GM19452 (cell line): ENCODE results near the gene TMEM117.
"Not testable (repeated sequence)": the region's sequence is repeated elsewhere in the genome, so short reads cannot be mapped to it uniquely, and the experiment has no call there.

Experiments
- ATAC-seq: cut with Tn5 transposase; IDR thresholded peaks from one replicate; pipeline ENCODE4 v1.9.1; 2021; ENCODE audit not compliant: unreplicated experiment

TMEM117 gene

GRCh38 chr12:43840338-43840737 lies 4.5 kb downstream of the TMEM117 start:
- no peak for ATAC-seq

- no peak for ATAC-seq
Observed at GRCh38 chr12:43841253-43841652, 5.4 kb downstream of the TMEM117 start.

GRCh38 chr12:43842259-43842658 lies 6.4 kb downstream of the TMEM117 start:
- ATAC-seq: no peak

- not testable (repeated sequence) for ATAC-seq
Observed at GRCh38 chr12:43847425-43848225, 11.7 kb downstream of the TMEM117 start.

DNA sequence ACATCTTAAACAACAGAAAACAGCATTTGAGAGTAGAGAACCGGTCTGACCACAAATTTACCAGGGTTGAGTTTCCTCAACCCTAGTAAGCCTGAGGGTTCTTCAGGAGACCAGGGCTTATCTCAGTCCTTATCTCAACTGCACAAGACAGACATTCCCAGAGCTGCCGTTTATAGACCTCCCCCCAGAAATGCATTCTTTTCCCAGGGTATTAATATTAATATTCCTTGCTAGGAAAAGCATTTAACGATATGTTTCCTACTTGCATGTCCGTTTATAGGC lies 12.3 kb downstream of the TMEM117 start:
- no peak for ATAC-seq

DNA sequence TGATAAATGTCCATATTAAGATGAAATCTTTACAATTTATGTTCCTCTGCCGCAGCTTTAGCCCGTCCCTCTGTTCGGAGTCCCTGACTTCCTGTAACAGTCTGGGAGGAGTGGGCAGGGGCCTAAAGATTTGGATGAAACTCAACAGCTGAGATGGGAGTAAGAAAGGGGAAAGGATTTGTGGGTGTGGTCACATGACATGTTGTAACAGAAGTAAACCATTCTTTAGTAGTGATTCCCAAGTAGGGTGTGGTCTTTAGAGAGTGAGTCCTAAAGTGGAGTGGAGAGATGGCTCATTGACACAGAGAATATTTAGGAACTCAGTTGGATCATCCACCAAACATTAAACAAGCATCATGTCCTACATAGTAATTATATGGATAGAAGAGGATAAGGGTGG lies 12.9 kb downstream of the TMEM117 start:
- no peak for ATAC-seq

GRCh38 chr12:43852744-43853143 lies 16.9 kb downstream of the TMEM117 start:
- ATAC-seq: no peak

- ATAC-seq: no peak
Observed at GRCh38 chr12:43856972-43857371, 21.1 kb downstream of the TMEM117 start.

GRCh38 chr12:43858096-43858495 lies 22.2 kb downstream of the TMEM117 start:
- no peak for ATAC-seq

DNA sequence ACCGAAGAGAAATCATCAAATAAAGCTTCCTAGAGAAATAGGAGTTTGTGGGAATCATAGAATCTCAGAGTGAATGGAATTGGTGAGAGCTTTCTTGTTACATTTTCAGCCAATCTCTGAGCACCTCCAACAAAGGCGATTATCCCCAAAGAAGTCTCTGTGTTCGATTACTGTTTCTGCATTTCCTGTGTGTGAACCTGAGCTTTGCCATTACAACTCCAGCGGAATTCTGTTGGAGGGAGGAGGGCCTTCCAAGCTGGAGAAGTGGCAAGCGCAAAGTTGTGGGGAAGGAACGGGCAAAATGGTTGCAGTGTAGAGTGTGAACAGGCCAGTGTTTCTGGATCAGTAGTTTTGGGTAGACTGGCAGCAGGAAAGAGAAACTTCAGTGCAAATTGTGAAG lies 23.1 kb downstream of the TMEM117 start:
- ATAC-seq: no peak

DNA sequence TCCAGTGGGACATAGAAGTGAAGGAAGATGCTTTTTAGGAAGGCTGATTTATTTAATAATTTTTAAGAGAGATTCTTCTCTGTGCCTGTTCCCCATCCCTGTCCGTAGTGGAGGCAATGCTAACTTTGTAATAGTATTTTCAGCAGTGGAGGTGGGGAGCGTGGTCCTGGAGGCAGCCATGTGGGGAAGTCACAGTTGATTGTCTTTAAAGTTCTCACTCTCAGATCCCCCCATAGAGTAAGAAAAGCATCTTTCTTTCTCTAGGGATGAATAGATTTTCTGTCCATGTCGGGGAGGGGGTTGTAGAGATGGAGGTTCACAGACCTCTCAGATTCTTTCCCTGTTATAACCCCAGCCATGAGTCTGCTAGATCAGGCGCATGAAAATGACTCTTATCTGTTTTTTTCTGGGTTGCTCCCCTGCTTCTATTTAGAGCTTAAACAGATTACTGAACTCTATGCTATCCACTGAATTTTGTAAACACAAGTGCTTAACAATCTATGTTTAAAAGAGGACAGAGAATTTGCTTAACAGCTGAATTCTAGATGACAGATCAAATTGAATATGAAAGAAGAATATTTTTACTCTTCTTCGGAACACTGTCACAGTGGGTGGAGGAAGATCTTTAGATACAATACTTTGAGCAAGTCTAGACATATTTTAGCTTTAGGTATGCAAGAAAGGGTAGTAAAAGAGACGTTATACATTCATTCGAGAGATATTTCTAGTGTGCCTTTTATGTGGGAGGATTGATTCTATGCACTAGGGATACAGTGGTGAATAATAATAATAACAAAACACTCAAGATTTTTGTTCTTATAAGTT lies 25.3 kb downstream of the TMEM117 start:
- no peak for ATAC-seq

DNA sequence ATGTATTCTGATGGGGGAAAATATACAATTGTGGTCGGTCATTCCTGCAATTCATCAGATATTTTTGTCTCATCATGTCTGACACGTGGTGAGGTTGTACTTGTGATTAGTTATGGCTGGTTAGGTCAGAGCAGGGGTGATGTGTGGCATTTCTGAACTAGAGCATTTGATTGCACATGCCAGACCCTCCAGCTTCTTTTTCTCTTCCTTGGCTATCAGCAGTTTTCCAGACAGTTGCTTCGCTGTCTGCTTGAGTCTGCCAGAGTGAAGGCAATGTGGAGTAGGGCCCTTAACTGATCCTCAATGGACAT lies 25.9 kb downstream of the TMEM117 start:
- ATAC-seq: no peak

- ATAC-seq: no peak
Observed at GRCh38 chr12:43863770-43864366, 28.0 kb downstream of the TMEM117 start.

GRCh38 chr12:43864557-43864956 lies 28.7 kb downstream of the TMEM117 start:
- ATAC-seq: not testable (repeated sequence)

DNA sequence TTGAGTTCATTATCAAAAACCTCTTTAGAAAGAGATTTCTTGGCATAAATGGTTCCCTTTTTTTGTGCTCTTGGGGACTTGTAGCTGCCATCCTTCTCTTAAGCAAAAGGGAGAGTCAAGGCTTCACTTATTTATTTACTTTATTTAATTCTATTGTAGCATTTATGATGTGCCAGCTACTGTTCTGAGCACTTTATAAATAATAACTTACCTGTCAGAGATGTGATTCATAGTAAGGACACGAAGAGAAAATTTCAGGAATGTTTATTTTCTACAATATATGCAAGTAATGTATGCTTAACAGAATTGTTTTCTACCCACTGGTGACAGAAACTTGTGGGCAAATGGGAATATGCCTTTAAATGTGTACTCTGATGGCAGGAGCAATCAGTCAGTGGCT lies 33.3 kb downstream of the TMEM117 start:
- no peak for ATAC-seq

- not testable (repeated sequence) for ATAC-seq
Observed at GRCh38 chr12:43869765-43870164, 33.9 kb downstream of the TMEM117 start.

DNA sequence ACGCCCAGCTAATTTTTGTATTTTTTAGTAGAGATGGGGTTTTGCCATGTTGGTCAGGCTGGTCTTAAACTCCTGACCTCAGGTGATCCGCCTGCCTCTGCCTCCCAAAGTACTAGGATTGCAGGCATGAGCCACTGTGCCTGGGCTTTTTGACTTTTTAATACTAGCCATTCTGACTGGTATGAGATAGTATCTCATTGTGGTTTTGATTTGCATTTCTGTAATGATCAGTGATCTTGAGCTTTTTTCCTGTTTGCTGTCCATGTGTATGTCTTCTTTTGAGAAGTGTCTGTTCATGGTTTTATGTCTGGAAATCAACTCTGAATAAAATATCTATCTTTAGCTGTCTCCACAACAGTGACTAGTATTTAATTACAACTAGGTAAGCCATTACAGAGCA lies 35.4 kb downstream of the TMEM117 start:
- not testable (repeated sequence) for ATAC-seq

- no peak for ATAC-seq
Observed at GRCh38 chr12:43872396-43872795, 36.5 kb downstream of the TMEM117 start.

- ATAC-seq: no peak
Observed at GRCh38 chr12:43878050-43878449, 42.2 kb downstream of the TMEM117 start.

DNA sequence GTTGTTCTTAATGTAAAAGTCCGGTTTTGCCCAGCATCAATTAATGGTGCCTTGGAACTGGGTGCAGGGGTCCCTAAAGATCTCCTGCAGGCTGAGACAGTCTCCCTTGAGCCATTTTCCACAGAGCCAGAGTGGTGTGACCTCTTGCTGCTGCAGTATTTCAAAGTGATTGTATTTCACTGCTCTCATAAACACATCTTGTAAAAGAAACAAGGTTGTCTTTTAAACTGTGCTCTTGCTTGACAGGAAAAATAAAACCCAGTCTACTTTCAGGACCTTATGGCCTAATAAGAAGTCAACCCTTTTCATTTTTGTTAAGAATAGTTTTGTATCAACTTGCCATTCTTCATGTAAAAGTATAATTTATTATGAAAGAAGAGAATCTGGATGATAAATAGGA lies 44.7 kb downstream of the TMEM117 start:
- no peak for ATAC-seq

DNA sequence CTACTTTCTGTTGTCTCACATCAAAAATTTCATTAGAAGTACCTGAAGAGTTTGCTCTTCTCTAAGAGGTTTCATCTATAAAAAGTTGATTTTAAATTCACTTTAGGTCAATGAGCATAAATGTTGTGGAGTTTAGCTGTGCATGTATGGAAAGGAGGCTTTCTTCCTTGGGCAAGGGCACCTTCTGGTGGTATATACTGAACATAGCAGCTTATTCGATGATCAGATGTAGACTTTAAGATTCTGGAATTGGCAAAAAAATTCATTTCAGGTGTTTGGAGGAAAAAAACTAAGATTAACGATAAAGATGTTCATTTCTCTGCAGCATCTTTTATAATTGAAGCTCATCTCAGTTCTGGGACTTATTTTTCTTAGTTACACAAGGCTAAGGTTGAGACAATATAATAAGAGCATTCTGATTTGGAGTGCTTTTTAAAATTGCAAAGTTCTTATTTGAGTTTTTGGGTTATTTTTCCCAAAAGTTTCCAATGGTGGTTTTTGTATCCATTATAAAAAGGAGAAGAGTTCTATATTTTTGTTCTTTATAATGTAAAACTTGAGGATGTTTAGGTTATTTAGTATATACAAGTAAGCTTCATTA lies 46.8 kb downstream of the TMEM117 start:
- ATAC-seq: no peak

- no peak for ATAC-seq
Observed at GRCh38 chr12:43883311-43883710, 47.4 kb downstream of the TMEM117 start.
